GM11168 (cell line): ENCODE data around the gene SEL1L.

Source experiments
- in situ Hi-C: fragments of 300-500 bp; cut with MboI; formaldehyde crosslinking; loops from one replicate; pipeline ENCODE4 v1.12.0; 2022; ENCODE audit warnings: low sequenced_read_pairs; ENCODE audit not compliant: unreplicated experiment

Gene SEL1L

GRCh38 chr14:81427348-81428058 is 106.2 kb downstream of the SEL1L start:
- in situ Hi-C loops = no loop called here

DNA sequence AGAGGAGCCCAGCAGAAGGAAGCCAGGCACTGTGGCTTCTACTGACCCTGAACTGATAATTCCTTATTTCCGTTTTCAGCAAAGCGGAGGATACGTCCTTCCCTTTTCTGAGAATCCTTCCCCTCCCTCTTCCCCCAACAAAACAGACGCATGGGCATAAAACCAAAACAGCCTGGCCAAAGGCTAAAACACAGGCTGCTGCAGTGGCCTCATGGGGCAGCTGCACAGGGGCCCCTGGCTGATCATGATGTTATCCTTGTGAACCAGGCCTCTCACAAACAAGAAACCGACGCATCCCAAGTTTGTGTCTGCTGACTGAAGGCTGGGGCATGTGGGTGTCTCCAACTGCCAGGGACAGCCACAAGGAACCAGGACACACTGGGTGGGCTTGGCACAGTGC is 110.1 kb downstream of the SEL1L start:
- in situ Hi-C loops = no loop called here
